Karpas-422 (cell line): ENCODE data around the gene CMTM2. TPM values are rescaled to one million over a fixed set of nuclear protein-coding genes. Genes with fewer than 3 reads are reported as not detected.

Experiments
- DNase-seq: peaks from one replicate; pipeline ENCODE4 v3.0.0-alpha.2; 2015
- H2AFZ ChIP-seq: fragments of 200-600 bp; sonication (generic); 2 replicates; pipeline ENCODE4 v1.6.1; 2014; ENCODE audit warnings: antibody characterized with exemption, low read length, mixed read lengths
- H3K27ac ChIP-seq: fragments of 200-600 bp; sonication (generic); 2 replicates; pipeline ENCODE4 v1.5.1; 2014; ENCODE audit warnings: mild to moderate bottlenecking, low read length, moderate library complexity
- H3K27me3 ChIP-seq: fragments of 200-600 bp; sonication (generic); 2 replicates; pipeline ENCODE4 v1.6.1; 2014; ENCODE audit warnings: low read length, mixed read lengths
- H3K36me3 ChIP-seq: fragments of 200-600 bp; sonication (generic); 2 replicates; pipeline ENCODE4 v1.6.1; 2014; ENCODE audit warnings: low read length, mixed read lengths; ENCODE audit not compliant: insufficient read depth
- H3K4me1 ChIP-seq: fragments of 200-600 bp; sonication (generic); 2 replicates; pipeline ENCODE4 v1.6.1; 2014; ENCODE audit warnings: mild to moderate bottlenecking, low read length, mixed read lengths
- H3K4me2 ChIP-seq: fragments of 200-600 bp; sonication (generic); 2 replicates; pipeline ENCODE4 v1.6.1; 2014; ENCODE audit warnings: low read length, low read depth, mild to moderate bottlenecking; ENCODE audit not compliant: poor library complexity, severe bottlenecking
- H3K4me3 ChIP-seq: fragments of 200-600 bp; sonication (generic); 2 replicates; pipeline ENCODE4 v1.5.1; 2014; ENCODE audit warnings: mild to moderate bottlenecking, antibody characterized with exemption, low read length, mixed read lengths
- H3K79me2 ChIP-seq: fragments of 200-600 bp; sonication (generic); 2 replicates; pipeline ENCODE4 v1.6.1; 2014; ENCODE audit warnings: mild to moderate bottlenecking, low read length, mixed read lengths
- H3K9ac ChIP-seq: fragments of 200-600 bp; sonication (generic); 2 replicates; pipeline ENCODE4 v1.6.0; 2014; ENCODE audit warnings: low read length
- H3K9me2 ChIP-seq: fragments of 200-600 bp; sonication (generic), shearing (Covaris generic); replicated peaks from 2 replicates; pipeline ENCODE4 v1.6.0; 2014; ENCODE audit warnings: mild to moderate bottlenecking, low read length, moderate library complexity; ENCODE audit not compliant: insufficient read depth
- H3K9me3 ChIP-seq: fragments of 300-700, 200-600 bp; sonication (generic); 2 replicates; pipeline ENCODE4 v1.6.1; 2014; ENCODE audit warnings: low read length, mixed read lengths
- H4K20me1 ChIP-seq: fragments of 200-600 bp; sonication (generic); 2 replicates; pipeline ENCODE4 v1.6.1; 2014; ENCODE audit warnings: mild to moderate bottlenecking, antibody characterized with exemption, low read length, low read depth; ENCODE audit not compliant: insufficient read depth
- total RNA-seq: library from RNA; depleted of rRNA; stranded (reverse); fragments of >200 nt; shearing (Covaris generic); gene quantifications from 2 replicates; pipeline ENCODE4 v1.2.3, GENCODE V29; 2014; ENCODE audit warnings: low replicate concordance

Gene CMTM2
- total RNA-seq, 1 experiment from 2014 or later: not detected

DNA sequence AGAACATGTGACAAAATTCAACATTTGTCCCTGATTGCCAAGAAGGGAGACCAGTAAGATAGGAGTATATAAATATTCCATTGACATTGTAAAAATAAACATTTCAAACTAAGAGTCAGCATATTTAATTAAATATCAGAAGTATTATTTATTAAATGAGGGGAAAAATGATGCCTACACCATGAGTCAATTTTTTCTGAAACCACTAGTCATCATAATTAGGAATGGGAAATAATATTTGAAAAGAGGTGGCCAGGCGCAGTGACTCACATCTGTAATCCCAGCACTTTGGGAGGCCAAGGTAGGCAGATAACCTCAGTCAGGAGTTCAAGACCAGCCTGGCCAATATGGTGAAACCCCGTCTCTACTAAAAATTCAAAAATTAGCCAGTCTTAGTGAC, 10.9 kb upstream of the CMTM2 start:
- Histone ChIP-seq H3K9ac (no peak overlapping the region), H3K79me2 (no peaks in the 10 kb centered on the region), H2AFZ (no peak overlapping the region), H3K4me2 (no peak overlapping the region), H3K4me1 (no peaks in the 10 kb centered on the region), H3K27me3 (no peaks in the 10 kb centered on the region), H4K20me1 (no peaks in the 10 kb centered on the region), H3K9me3 (no peaks in the 10 kb centered on the region), H3K36me3 (peaks cover 3% of the 10 kb centered on the region; the same call in 1 of the 2 replicates), H3K27ac (no peak overlapping the region), H3K4me3 (no peak overlapping the region), H3K9me2 (no peaks in the 10 kb centered on the region)
- no peak for DNase-seq

DNA sequence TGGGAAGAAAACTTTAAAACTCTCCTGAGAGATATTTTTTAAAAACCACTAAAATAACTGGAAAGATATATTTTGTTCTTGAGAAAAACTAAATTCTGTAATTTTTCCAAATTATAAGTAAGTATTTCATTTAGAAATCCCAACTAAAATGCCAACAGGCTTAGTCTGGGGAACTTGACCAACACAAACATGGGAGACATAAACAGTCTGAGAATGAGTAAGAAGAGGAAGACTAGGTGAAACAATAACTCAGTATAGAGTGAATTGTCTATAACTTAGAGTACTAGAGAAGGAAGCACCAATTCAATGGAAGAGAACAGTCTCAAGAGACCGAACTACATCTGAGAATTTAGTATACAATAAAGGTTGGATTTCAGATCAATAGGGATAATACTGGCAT, 10.1 kb upstream of the CMTM2 start:
- H3K4me3 ChIP-seq: no peak overlapping the region
- no peak overlapping the region for H3K27ac ChIP-seq
- no peaks in the 10 kb centered on the region for H3K79me2 ChIP-seq
- H3K4me2 ChIP-seq: no peak overlapping the region
- no peaks in the 10 kb centered on the region for H3K27me3 ChIP-seq
- H3K9ac ChIP-seq: no peak overlapping the region
- no peaks in the 10 kb centered on the region for H4K20me1 ChIP-seq
- peaks cover 3% of the 10 kb centered on the region; the same call in 1 of the 2 replicates for H3K36me3 ChIP-seq
- H3K9me3 ChIP-seq: no peaks in the 10 kb centered on the region
- H2AFZ ChIP-seq: no peak overlapping the region
- no peaks in the 10 kb centered on the region for H3K4me1 ChIP-seq
- no peaks in the 10 kb centered on the region for H3K9me2 ChIP-seq
- DNase-seq: no peak

DNA sequence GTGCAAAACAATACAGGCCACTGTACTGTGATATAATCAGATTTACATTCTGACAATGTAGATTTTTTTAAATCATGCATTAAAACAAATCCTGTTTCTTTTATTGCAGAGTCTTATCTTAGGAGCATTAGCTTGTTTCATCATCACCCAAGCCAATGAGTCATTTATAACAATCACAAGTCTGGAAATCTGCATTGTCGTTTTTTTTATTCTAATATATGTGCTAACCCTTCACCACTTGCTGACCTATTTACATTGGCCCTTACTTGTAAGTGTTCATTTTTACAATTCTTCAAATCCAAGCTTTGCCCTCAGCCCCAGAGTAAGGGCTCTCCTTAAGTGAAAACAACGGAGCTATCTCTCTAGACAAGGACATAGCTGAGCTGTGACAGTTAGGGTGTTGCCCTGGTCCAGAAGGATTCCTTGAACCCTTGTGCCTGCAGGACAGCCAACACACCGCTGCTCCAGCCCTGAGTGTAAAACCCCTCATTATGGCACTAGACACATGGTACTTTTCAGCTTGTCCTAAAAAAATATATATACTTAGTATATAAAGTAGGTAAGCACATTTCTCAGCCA, 9.3 kb upstream of the CMTM2 start:
- Histone ChIP-seq H2AFZ (no peak overlapping the region), H3K27ac (no peak overlapping the region), H3K4me1 (no peaks in the 10 kb centered on the region), H4K20me1 (no peaks in the 10 kb centered on the region), H3K4me3 (no peak overlapping the region), H3K9ac (no peak overlapping the region), H3K9me2 (no peaks in the 10 kb centered on the region), H3K9me3 (no peaks in the 10 kb centered on the region), H3K79me2 (no peaks in the 10 kb centered on the region), H3K36me3 (0 out of 2 replicates have a peak, but pooled peaks cover 3% of the 10 kb centered on the region), H3K27me3 (no peaks in the 10 kb centered on the region), H3K4me2 (no peak overlapping the region)
- no peak for DNase-seq

DNA sequence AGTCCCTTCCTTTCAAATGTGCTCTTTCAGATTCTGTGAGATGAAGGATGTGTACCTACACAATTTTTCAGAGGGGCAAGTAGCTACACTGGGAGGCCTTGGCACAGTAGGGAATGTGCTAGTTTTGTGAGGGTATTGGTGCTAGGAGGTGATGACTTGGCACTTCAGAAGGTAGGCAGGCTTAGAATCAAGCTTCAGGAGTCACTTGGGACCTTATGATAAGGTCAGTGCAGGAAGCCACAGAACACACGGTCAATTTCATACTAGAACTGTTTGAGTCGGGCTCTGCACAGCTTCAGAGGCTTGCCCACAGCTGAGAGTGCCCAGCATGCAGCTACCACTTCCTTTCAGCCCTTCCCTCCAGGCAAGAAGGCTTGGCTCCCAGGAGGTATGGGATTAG, 6.9 kb upstream of the CMTM2 start:
- H3K9ac ChIP-seq: no peak overlapping the region
- no peaks in the 10 kb centered on the region for H3K27me3 ChIP-seq
- no peak overlapping the region for H3K4me2 ChIP-seq
- no peaks in the 10 kb centered on the region for H3K9me2 ChIP-seq
- H3K27ac ChIP-seq: no peak overlapping the region
- no peaks in the 10 kb centered on the region for H3K79me2 ChIP-seq
- H4K20me1 ChIP-seq: no peaks in the 10 kb centered on the region
- H3K36me3 ChIP-seq: no peaks in the 10 kb centered on the region
- H3K9me3 ChIP-seq: no peaks in the 10 kb centered on the region
- no peak overlapping the region for H3K4me3 ChIP-seq
- DNase-seq: no peak
- no peak overlapping the region for H2AFZ ChIP-seq
- no peaks in the 10 kb centered on the region for H3K4me1 ChIP-seq

GRCh38 chr16:66574081-66574480, 5.2 kb upstream of the CMTM2 start:
- H3K79me2 ChIP-seq: no peaks in the 10 kb centered on the region
- no peaks in the 10 kb centered on the region for H3K36me3 ChIP-seq
- no peak for DNase-seq
- no peaks in the 10 kb centered on the region for H3K4me1 ChIP-seq
- H3K9ac ChIP-seq: no peak overlapping the region
- no peak overlapping the region for H3K27ac ChIP-seq
- H3K9me2 ChIP-seq: no peaks in the 10 kb centered on the region
- H2AFZ ChIP-seq: no peak overlapping the region
- no peaks in the 10 kb centered on the region for H3K9me3 ChIP-seq
- no peaks in the 10 kb centered on the region for H4K20me1 ChIP-seq
- no peaks in the 10 kb centered on the region for H3K27me3 ChIP-seq
- no peak overlapping the region for H3K4me2 ChIP-seq
- no peak overlapping the region for H3K4me3 ChIP-seq

DNA sequence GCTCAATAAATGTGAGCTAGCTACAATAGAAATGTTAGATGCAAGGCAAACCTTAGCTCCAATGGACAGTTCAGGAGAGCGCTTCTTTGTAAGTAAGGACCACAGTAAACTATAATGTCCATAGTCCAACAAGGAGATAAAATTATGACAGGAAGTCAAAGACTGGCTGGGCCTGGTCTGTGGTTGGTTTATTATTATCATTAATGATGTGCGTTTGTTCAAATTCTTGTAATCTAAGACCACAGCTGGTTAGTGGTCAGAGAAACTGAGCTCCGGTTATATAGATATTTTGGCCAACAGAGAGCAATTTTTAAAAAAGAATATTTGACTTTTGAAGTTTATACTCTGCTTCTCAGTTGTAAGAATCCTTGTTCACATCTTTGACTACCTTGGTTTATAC, 4.7 kb upstream of the CMTM2 start:
- Histone ChIP-seq H3K36me3 (no peaks in the 10 kb centered on the region), H3K9me2 (no peaks in the 10 kb centered on the region), H3K27ac (no peak overlapping the region), H3K27me3 (no peaks in the 10 kb centered on the region), H3K4me2 (no peak overlapping the region), H2AFZ (no peak overlapping the region), H4K20me1 (no peaks in the 10 kb centered on the region), H3K9me3 (no peaks in the 10 kb centered on the region), H3K9ac (no peak overlapping the region), H3K4me1 (no peaks in the 10 kb centered on the region), H3K4me3 (no peak overlapping the region), H3K79me2 (no peaks in the 10 kb centered on the region)
- DNase-seq: no peak

- DNase-seq: no peak
- Histone ChIP-seq H3K4me2 (no peak overlapping the region), H3K9me2 (no peaks in the 10 kb centered on the region), H3K36me3 (no peaks in the 10 kb centered on the region), H2AFZ (no peak overlapping the region), H3K4me3 (no peak overlapping the region), H3K27ac (no peak overlapping the region), H3K9me3 (no peaks in the 10 kb centered on the region), H3K27me3 (no peaks in the 10 kb centered on the region), H3K4me1 (no peaks in the 10 kb centered on the region), H3K79me2 (no peaks in the 10 kb centered on the region), H3K9ac (no peak overlapping the region), H4K20me1 (no peaks in the 10 kb centered on the region)
Measured at GRCh38 chr16:66575060-66575459, 4.2 kb upstream of the CMTM2 start.

GRCh38 chr16:66576296-66576695, 3.0 kb upstream of the CMTM2 start:
- no peaks in the 10 kb centered on the region for H3K9me3 ChIP-seq
- H3K36me3 ChIP-seq: no peaks in the 10 kb centered on the region
- no peaks in the 10 kb centered on the region for H3K4me1 ChIP-seq
- no peak overlapping the region for H2AFZ ChIP-seq
- no peak overlapping the region for H3K27ac ChIP-seq
- no peaks in the 10 kb centered on the region for H4K20me1 ChIP-seq
- no peak overlapping the region for H3K4me2 ChIP-seq
- no peak for DNase-seq
- no peaks in the 10 kb centered on the region for H3K79me2 ChIP-seq
- H3K9ac ChIP-seq: no peak overlapping the region
- H3K4me3 ChIP-seq: no peak overlapping the region
- no peaks in the 10 kb centered on the region for H3K9me2 ChIP-seq
- H3K27me3 ChIP-seq: no peaks in the 10 kb centered on the region
